A375 (cell line): Measurements from ENCODE around the gene UGT1A8. TPM values are rescaled to one million over a fixed set of nuclear protein-coding genes. Genes with fewer than 3 reads are reported as not detected.

ENCODE experiments used
- total RNA-seq: library from RNA; depleted of rRNA; stranded (reverse); fragments of >200 nt; shearing (Covaris generic); gene quantifications from 2 replicates; pipeline ENCODE4 v1.2.3, GENCODE V29; 2014; rRNA removed

UGT1A8 gene
- total RNA-seq: not detected in 2 replicates

GRCh38 chr2:233617476-233617875, at the start of gene UGT1A8:
Gene UGT1A8 (plus strand): TSS chr2:233617633. CDS start chr2:233617708, 75 bp downstream.

GRCh38 chr2:233636306-233636705, 18.9 kb downstream of the UGT1A8 start, which contains the start of gene UGT1A10:
Gene UGT1A10 (plus strand): TSS chr2:233636448. CDS start chr2:233636523, 75 bp downstream.

GRCh38 chr2:233671290-233672161, 54.1 kb downstream of the UGT1A8 start, which contains the start of gene UGT1A9:
Gene UGT1A9 (plus strand): TSS chr2:233671898. CDS start chr2:233671935, 37 bp downstream.

GRCh38 chr2:233681521-233682099, 64.2 kb downstream of the UGT1A8 start, which contains the start of gene UGT1A7:
Gene UGT1A7 (plus strand): TSS chr2:233681901. CDS start chr2:233681938, 37 bp downstream.

GRCh38 chr2:233692648-233693047, 75.2 kb downstream of the UGT1A8 start, which contains the start of gene UGT1A6:
Gene UGT1A6 (plus strand): TSS chr2:233692890. CDS start chr2:233693005, 115 bp downstream.

GRCh38 chr2:233712611-233713261, 95.3 kb downstream of the UGT1A8 start, which contains the start of gene UGT1A5:
Gene UGT1A5 (plus strand): TSS chr2:233712907. CDS start chr2:233712992, 85 bp downstream.

GRCh38 chr2:233718552-233718951, 101.1 kb downstream of the UGT1A8 start, which contains the start of gene UGT1A4:
Gene UGT1A4 (plus strand): TSS chr2:233718736. CDS start chr2:233718821, 85 bp downstream.

GRCh38 chr2:233728723-233729301, 111.4 kb downstream of the UGT1A8 start, which contains the start of gene UGT1A3:
Gene UGT1A3 (plus strand): TSS chr2:233729042. CDS start chr2:233729127, 85 bp downstream.

GRCh38 chr2:233760043-233760442, 142.6 kb downstream of the UGT1A8 start, which contains the start of gene UGT1A1:
Gene UGT1A1 (plus strand): TSS chr2:233760270. CDS start chr2:233760288, 18 bp downstream.

GRCh38 chr2:233778030-233778429, 160.6 kb downstream of the UGT1A8 start, which contains the start of gene MROH2A:
Gene MROH2A (plus strand): TSS chr2:233778330. CDS start chr2:233779359, 1,029 bp downstream.

Other genes starting within 250 kb of the UGT1A8 start
- gene USP40, start 50.9 kb upstream of the UGT1A8 start, total RNA-seq: 15.8 and 17.1 TPM in 2 replicates
- gene UGT1A10, start 18.8 kb downstream of the UGT1A8 start, total RNA-seq: not detected in 2 replicates
- not detected in 2 replicates for gene UGT1A9, start 54.3 kb downstream of the UGT1A8 start, total RNA-seq
- not detected in 2 replicates for gene UGT1A7, start 64.3 kb downstream of the UGT1A8 start, total RNA-seq
- gene UGT1A6, start 75.3 kb downstream of the UGT1A8 start, total RNA-seq: not detected in 2 replicates
- not detected in 2 replicates for gene UGT1A5, start 95.3 kb downstream of the UGT1A8 start, total RNA-seq
- gene UGT1A4, start 101.1 kb downstream of the UGT1A8 start, total RNA-seq: not detected in 2 replicates
- gene UGT1A3, start 111.4 kb downstream of the UGT1A8 start, total RNA-seq: not detected in 2 replicates
- gene UGT1A1, start 142.6 kb downstream of the UGT1A8 start, total RNA-seq: not detected in 2 replicates
- gene MROH2A, start 160.7 kb downstream of the UGT1A8 start, total RNA-seq: not detected in 2 replicates
- 32.4 and 43.8 TPM in 2 replicates for gene HJURP, start 236.9 kb downstream of the UGT1A8 start, total RNA-seq